ENCODE data around the gene OR2J2.
"Not testable (repeated sequence)": the region's sequence is repeated elsewhere in the genome, so short reads cannot be mapped to it uniquely, and the experiment has no call there.

The OR2J2 gene

GRCh38 chr6:29170607-29171006, at the start of gene OR2J2:
OR2J2 (plus strand) TSS chr6:29170907; CDS start chr6:29173636, 2,729 bp downstream.
- not testable (repeated sequence) for DNase-seq (ENCODE audit: low spot score)

- no peak for DNase-seq (ENCODE audit: low spot score)
These were observed 41.2 kb upstream of the OR2J2 start for GRCh38 chr6:29129326-29130012.

GRCh38 chr6:29130644-29131043, 40.1 kb upstream of the OR2J2 start:
- no peak for DNase-seq (ENCODE audit: low spot score)

- DNase-seq (ENCODE audit: low spot score): no peak
These were observed 39.0 kb upstream of the OR2J2 start for GRCh38 chr6:29131691-29132090.

- no peak for DNase-seq (ENCODE audit: low spot score)
These were observed 33.0 kb upstream of the OR2J2 start for GRCh38 chr6:29137724-29138123.

- no peak for DNase-seq (ENCODE audit: low spot score)
These were observed 29.1 kb upstream of the OR2J2 start for GRCh38 chr6:29141606-29142005.

- DNase-seq (ENCODE audit: low spot score): no peak
These were observed 28.4 kb upstream of the OR2J2 start for GRCh38 chr6:29142309-29142708.

- no peak for DNase-seq (ENCODE audit: low spot score)
These were observed 24.5 kb upstream of the OR2J2 start for GRCh38 chr6:29146179-29146578.

GRCh38 chr6:29147074-29147473, 23.6 kb upstream of the OR2J2 start:
- no peak for DNase-seq (ENCODE audit: low spot score)

GRCh38 chr6:29149444-29149843, 21.3 kb upstream of the OR2J2 start:
- not testable (repeated sequence) for DNase-seq (ENCODE audit: low spot score)

- no peak for DNase-seq (ENCODE audit: low spot score)
These were observed 17.6 kb upstream of the OR2J2 start for GRCh38 chr6:29153083-29153482.

- not testable (repeated sequence) for DNase-seq (ENCODE audit: low spot score)
These were observed 15.5 kb upstream of the OR2J2 start for GRCh38 chr6:29155182-29155581.

- not testable (repeated sequence) for DNase-seq (ENCODE audit: low spot score)
These were observed 10.8 kb upstream of the OR2J2 start for GRCh38 chr6:29159922-29160321.

- not testable (repeated sequence) for DNase-seq (ENCODE audit: low spot score)
These were observed 5.1 kb upstream of the OR2J2 start for GRCh38 chr6:29165571-29165970.

GRCh38 chr6:29171736-29172135, 1.0 kb downstream of the OR2J2 start:
- DNase-seq (ENCODE audit: low spot score): no peak

- no peak for DNase-seq (ENCODE audit: low spot score)
These were observed 12.9 kb downstream of the OR2J2 start for GRCh38 chr6:29183594-29183993.

- not testable (repeated sequence) for DNase-seq (ENCODE audit: low spot score)
These were observed 18.0 kb downstream of the OR2J2 start for GRCh38 chr6:29188659-29189058.

GRCh38 chr6:29200767-29201662, 30.3 kb downstream of the OR2J2 start:
- DNase-seq (ENCODE audit: low spot score): no peak

GRCh38 chr6:29201966-29202365, 31.3 kb downstream of the OR2J2 start:
- no peak for DNase-seq (ENCODE audit: low spot score)

- no peak for DNase-seq (ENCODE audit: low spot score)
These were observed 40.8 kb downstream of the OR2J2 start for GRCh38 chr6:29211488-29211887.

- no peak for DNase-seq (ENCODE audit: low spot score)
These were observed 45.8 kb downstream of the OR2J2 start for GRCh38 chr6:29216528-29216927.

GRCh38 chr6:29217242-29217641, 46.5 kb downstream of the OR2J2 start:
- DNase-seq (ENCODE audit: low spot score): not testable (repeated sequence)

GRCh38 chr6:29218056-29218455, 47.3 kb downstream of the OR2J2 start:
- not testable (repeated sequence) for DNase-seq (ENCODE audit: low spot score)

Measured in GM03348 (cell line).